ENCODE measurements around the gene SLC38A10.

The SLC38A10 gene

GRCh38 chr17:81298325-81298990 lies 3.4 kb upstream of the SLC38A10 start:
- no peak for DNase-seq (ENCODE audit: low spot score)

GRCh38 chr17:81295676-81296381 lies 722 bp upstream of the SLC38A10 start:
- DNase-seq (ENCODE audit: low spot score) = peak; percentile 24

GRCh38 chr17:81294512-81295030 lies 536 bp downstream of the SLC38A10 start:
- no peak for DNase-seq (ENCODE audit: low spot score)

- no peak for DNase-seq (ENCODE audit: low spot score)
Observed at GRCh38 chr17:81292450-81292849, 2.7 kb downstream of the SLC38A10 start.

- peak; percentile 34 for DNase-seq (ENCODE audit: low spot score)
Observed at GRCh38 chr17:81291662-81292061, 3.4 kb downstream of the SLC38A10 start.

GRCh38 chr17:81290230-81290629 lies 4.9 kb downstream of the SLC38A10 start:
- no peak for DNase-seq (ENCODE audit: low spot score)

- no peak for DNase-seq (ENCODE audit: low spot score)
Observed at GRCh38 chr17:81289627-81290026, 5.5 kb downstream of the SLC38A10 start.

- DNase-seq (ENCODE audit: low spot score) = no peak
Observed at GRCh38 chr17:81288715-81289114, 6.4 kb downstream of the SLC38A10 start.

- no peak for DNase-seq (ENCODE audit: low spot score)
Observed at GRCh38 chr17:81287741-81288430, 7.2 kb downstream of the SLC38A10 start.

GRCh38 chr17:81287152-81287551 lies 8.0 kb downstream of the SLC38A10 start:
- no peak for DNase-seq (ENCODE audit: low spot score)

- DNase-seq (ENCODE audit: low spot score) = no peak
Observed at GRCh38 chr17:81286491-81287145, 8.5 kb downstream of the SLC38A10 start.

- no peak for DNase-seq (ENCODE audit: low spot score)
Observed at GRCh38 chr17:81285894-81286293, 9.2 kb downstream of the SLC38A10 start.

GRCh38 chr17:81285179-81285878 lies 9.8 kb downstream of the SLC38A10 start:
- no peak for DNase-seq (ENCODE audit: low spot score)

GRCh38 chr17:81282876-81283275 lies 12.2 kb downstream of the SLC38A10 start:
- no peak for DNase-seq (ENCODE audit: low spot score)

GRCh38 chr17:81282141-81282540 lies 13.0 kb downstream of the SLC38A10 start:
- DNase-seq (ENCODE audit: low spot score) = no peak

GRCh38 chr17:81280571-81280970 lies 14.5 kb downstream of the SLC38A10 start:
- no peak for DNase-seq (ENCODE audit: low spot score)

GRCh38 chr17:81279278-81280275 lies 15.5 kb downstream of the SLC38A10 start:
- DNase-seq (ENCODE audit: low spot score) = no peak

GRCh38 chr17:81278831-81279230 lies 16.3 kb downstream of the SLC38A10 start:
- DNase-seq (ENCODE audit: low spot score) = no peak

GRCh38 chr17:81277946-81278693 lies 17.0 kb downstream of the SLC38A10 start:
- DNase-seq (ENCODE audit: low spot score) = no peak

- DNase-seq (ENCODE audit: low spot score) = no peak
Observed at GRCh38 chr17:81277421-81277820, 17.7 kb downstream of the SLC38A10 start.

Data from hematopoietic multipotent progenitor cell treated with erythropoietin and hydrocortisone succinate and interleukin-3 and kit ligand, for 17 days (in vitro differentiated cells).